Glutamatergic neuron (in vitro differentiated cells): ENCODE measurements around the gene SLC6A3. TPM values are rescaled to one million over a fixed set of nuclear protein-coding genes. Genes with fewer than 3 reads are reported as not detected.
"Not testable (repeated sequence)": the region's sequence is repeated elsewhere in the genome, so short reads cannot be mapped to it uniquely, and the experiment has no call there.

Experiments used
- DNase-seq: peaks from one replicate; pipeline ENCODE4 v3.0.0; 2022
- H3K27ac Mint-ChIP-seq: one replicate; pipeline ENCODE4 v1.8.0; 2020; ENCODE audit warnings: mild to moderate bottlenecking, mixed read lengths, inconsistent platforms; ENCODE audit not compliant: unreplicated experiment
- H3K27me3 Mint-ChIP-seq: one replicate; pipeline ENCODE4 v1.8.0; 2020; ENCODE audit warnings: mild to moderate bottlenecking, moderate library complexity, mixed read lengths, inconsistent platforms; ENCODE audit not compliant: unreplicated experiment
- H3K36me3 Mint-ChIP-seq: one replicate; pipeline ENCODE4 v1.8.0; 2020; ENCODE audit warnings: mild to moderate bottlenecking, mixed read lengths, inconsistent platforms; ENCODE audit not compliant: unreplicated experiment
- H3K4me1 Mint-ChIP-seq: one replicate; pipeline ENCODE4 v1.8.0; 2020; ENCODE audit warnings: mild to moderate bottlenecking, low read depth, mixed read lengths, inconsistent platforms; ENCODE audit not compliant: unreplicated experiment
- H3K4me3 Mint-ChIP-seq: one replicate; pipeline ENCODE4 v1.8.0; 2020; ENCODE audit warnings: mild to moderate bottlenecking, mixed read lengths, inconsistent platforms; ENCODE audit not compliant: unreplicated experiment
- H3K9me3 Mint-ChIP-seq: one replicate; pipeline ENCODE4 v1.8.0; 2020; ENCODE audit warnings: mild to moderate bottlenecking, moderate library complexity, mixed read lengths, inconsistent platforms; ENCODE audit not compliant: unreplicated experiment
- CTCF ChIP-seq: fragments of 200-600 bp; sonication (generic); IDR thresholded peaks from one replicate; pipeline ENCODE4 v1.5.0; 2021; ENCODE audit not compliant: partially characterized antibody, unreplicated experiment
- total RNA-seq: library from RNA; stranded (reverse); fragmentation: NEBNext Ultra II Directional; extraction: Animal tissue kit (Norgen Biotek cat#: 25700); gene quantifications from one replicate; pipeline ENCODE4 v1.2.1, GENCODE V29; 2021; ENCODE audit not compliant: unreplicated experiment

Gene SLC6A3
- total RNA-seq, 1 donor from 2014 or later: 22.4 TPM

DNA sequence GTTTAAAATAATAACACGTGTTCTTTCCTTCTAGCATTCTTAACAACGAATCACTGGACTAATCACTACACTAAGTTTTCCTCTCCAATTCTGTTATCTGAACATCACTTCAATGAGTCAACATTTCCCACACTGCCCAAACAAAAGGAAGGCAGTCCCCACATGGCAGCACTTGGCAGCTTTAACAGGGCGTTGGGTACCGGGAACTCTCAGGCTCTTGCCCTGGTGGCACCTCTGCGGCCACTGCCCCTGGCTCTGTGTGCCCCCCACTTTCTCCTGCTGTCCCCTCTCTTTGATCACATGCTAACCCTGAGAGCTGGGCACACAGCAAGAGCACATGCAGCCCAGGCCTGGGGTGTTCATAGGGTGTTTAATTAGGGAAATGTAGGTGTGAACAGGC lies 15.7 kb downstream of the SLC6A3 start:
- no peak for DNase-seq
- H3K27me3 Mint-ChIP-seq: peaks cover 14% of the 10 kb centered on the region
- no peak overlapping the region for H3K27ac Mint-ChIP-seq
- no peak for TF ChIP-seq CTCF
- H3K36me3 Mint-ChIP-seq: peaks cover 66% of the 10 kb centered on the region
- peaks cover 23% of the 10 kb centered on the region for H3K9me3 Mint-ChIP-seq
- no peaks in the 10 kb centered on the region for H3K4me1 Mint-ChIP-seq
- no peak overlapping the region for H3K4me3 Mint-ChIP-seq

GRCh38 chr5:1429066-1429465 lies 16.2 kb downstream of the SLC6A3 start:
- H3K4me3 Mint-ChIP-seq: no peak overlapping the region
- no peaks in the 10 kb centered on the region for H3K4me1 Mint-ChIP-seq
- H3K9me3 Mint-ChIP-seq: peaks cover 22% of the 10 kb centered on the region
- DNase-seq: no peak
- peaks cover 66% of the 10 kb centered on the region for H3K36me3 Mint-ChIP-seq
- no peak overlapping the region for H3K27ac Mint-ChIP-seq
- H3K27me3 Mint-ChIP-seq: peaks cover 14% of the 10 kb centered on the region
- TF ChIP-seq CTCF: no peak

GRCh38 chr5:1428107-1428506 lies 17.1 kb downstream of the SLC6A3 start:
- H3K4me1 Mint-ChIP-seq: no peaks in the 10 kb centered on the region
- no peak for DNase-seq
- H3K4me3 Mint-ChIP-seq: no peak overlapping the region
- H3K9me3 Mint-ChIP-seq: peaks cover 14% of the 10 kb centered on the region
- peaks cover 59% of the 10 kb centered on the region for H3K36me3 Mint-ChIP-seq
- H3K27ac Mint-ChIP-seq: no peak overlapping the region
- H3K27me3 Mint-ChIP-seq: peaks cover 7% of the 10 kb centered on the region
- no peak for TF ChIP-seq CTCF

GRCh38 chr5:1424716-1425115 lies 20.5 kb downstream of the SLC6A3 start:
- Mint-ChIP-seq H3K4me1 (no peaks in the 10 kb centered on the region), H3K4me3 (no peak overlapping the region), H3K9me3 (peaks cover 9% of the 10 kb centered on the region), H3K27me3 (no peaks in the 10 kb centered on the region), H3K36me3 (peaks cover 40% of the 10 kb centered on the region), H3K27ac (no peak overlapping the region)
- TF ChIP-seq CTCF: no peak
- no peak for DNase-seq

DNA sequence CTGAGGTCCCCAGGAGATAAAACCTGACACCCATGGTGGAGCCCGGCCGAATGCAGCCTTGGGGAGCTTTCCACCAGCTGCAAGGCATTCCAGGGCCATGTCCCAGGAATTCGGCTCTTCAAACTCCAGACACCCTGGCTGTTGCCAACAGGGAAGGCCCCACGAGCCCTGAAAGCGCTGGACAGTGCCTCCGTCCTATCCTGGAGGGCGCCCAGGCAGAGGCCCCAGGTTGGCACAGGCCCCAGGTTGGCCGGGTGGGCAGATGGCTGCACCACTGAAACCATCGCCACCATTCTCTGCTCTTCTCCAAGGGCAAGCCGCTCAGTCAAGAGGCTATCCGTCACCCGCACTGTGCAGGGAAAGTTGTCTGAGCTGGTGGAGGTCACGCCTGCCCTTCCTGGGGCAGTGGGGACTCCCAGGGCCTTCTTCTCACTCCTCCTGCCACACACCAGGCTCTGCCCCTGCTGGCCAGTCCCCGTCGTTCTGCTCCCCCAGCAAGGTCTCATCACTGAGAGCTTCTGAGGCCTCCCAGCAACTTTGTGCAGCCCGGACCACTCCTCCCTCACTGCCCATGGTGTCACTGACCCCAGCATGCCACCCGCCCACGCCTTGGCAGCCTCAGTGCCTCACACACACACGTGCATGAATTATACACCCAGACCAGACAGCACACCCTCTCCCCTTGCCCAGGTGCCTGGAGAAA lies 21.2 kb downstream of the SLC6A3 start:
- Mint-ChIP-seq H3K27ac (no peak overlapping the region), H3K4me1 (no peaks in the 10 kb centered on the region)
- no peak for DNase-seq

DNA sequence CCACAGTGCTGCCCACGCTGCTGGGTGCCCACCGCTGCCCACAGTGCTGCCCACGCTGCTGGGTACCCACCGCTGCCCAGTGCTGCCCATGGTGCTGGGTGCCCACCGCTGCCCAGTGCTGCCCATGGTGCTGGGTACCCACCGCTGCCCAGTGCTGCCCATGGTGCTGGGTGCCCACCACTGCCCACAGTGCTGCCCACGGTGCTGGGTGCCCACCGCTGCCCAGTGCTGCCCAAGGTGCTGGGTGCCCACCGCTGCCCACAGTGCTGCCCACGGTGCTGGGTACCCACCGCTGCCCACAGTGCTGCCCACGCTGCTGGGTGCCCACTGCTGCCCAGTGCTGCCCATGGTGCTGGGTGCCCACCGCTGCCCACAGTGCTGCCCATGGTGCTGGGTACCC lies 22.7 kb downstream of the SLC6A3 start:
- H3K27me3 Mint-ChIP-seq, H3K4me1 Mint-ChIP-seq, DNase-seq, H3K27ac Mint-ChIP-seq, H3K4me3 Mint-ChIP-seq: not testable (repeated sequence)
- Mint-ChIP-seq H3K9me3 (peaks cover 13% of the 10 kb centered on the region), H3K36me3 (peaks cover 36% of the 10 kb centered on the region)

More for the DNA sequence above, 21.2 kb downstream of the SLC6A3 start:
- TF ChIP-seq CTCF: no peak
- peaks cover 38% of the 10 kb centered on the region for H3K36me3 Mint-ChIP-seq
- peaks cover 10% of the 10 kb centered on the region for H3K9me3 Mint-ChIP-seq
- H3K4me3 Mint-ChIP-seq: no peak overlapping the region
- no peaks in the 10 kb centered on the region for H3K27me3 Mint-ChIP-seq
